ENCODE data around the gene ZNF225. TPM values are rescaled to one million over a fixed set of nuclear protein-coding genes. Genes with fewer than 3 reads are reported as not detected.
A peak's percentile ranks its signal among the peaks of the same experiment; 100 is the strongest.

The ZNF225 gene
- total and polyA plus RNA-seq, 9 of the 15 experiments (the other 6 are each of a cell fraction or from before 2014, with no cell fraction given), result 1.4 to 4.2 (median 2.2) TPM

DNA sequence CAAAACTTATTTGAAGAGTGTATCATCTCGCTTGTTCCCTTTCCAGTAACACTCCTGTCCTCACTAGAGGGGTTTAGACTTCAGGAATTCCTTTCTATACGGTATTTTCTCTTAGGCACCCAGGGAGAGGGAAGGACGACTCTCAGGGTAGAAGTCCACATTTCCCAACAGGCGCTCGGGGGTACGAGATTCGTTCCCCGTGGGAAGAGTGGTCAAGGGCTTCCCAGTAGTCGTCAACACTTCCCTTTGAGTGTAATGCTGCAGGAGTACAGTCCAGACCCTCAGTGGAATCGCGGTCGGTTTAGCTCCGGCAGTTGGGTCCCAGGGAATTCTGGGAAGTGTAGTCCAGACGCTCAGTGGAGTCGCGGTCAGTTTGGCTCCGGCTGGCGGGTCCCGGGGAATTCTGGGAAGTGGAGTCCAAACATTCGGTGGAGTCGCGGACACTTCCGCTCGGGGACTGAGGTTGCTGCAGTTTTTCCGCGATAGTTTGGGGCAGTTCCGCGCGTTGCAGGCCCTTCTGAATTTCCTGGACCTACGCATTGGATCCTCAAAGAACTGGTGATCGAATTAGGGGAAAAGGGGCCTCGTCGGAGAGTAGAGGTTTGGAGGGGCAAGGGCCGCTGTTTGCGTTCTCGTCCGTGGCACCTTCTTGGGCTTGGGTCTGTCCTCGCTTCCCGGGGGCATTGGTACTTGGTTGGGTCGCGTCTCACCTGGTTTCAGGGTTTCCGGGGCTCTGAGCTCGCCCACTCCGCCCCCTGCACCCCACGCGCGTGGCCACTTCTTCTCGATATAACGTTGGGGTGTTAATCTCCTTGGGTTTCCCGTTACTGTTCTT is 19.1 kb upstream of the ZNF225 start, which contains the start of gene ZNF224 (continued):
- peak; percentile 78 for TF ChIP-seq TFAP4 (CRISPR knock-in tag; IDR thresholded peaks at IDR 0.05; ENCODE audit: borderline replicate concordance)
- TF ChIP-seq, protein P1, sequence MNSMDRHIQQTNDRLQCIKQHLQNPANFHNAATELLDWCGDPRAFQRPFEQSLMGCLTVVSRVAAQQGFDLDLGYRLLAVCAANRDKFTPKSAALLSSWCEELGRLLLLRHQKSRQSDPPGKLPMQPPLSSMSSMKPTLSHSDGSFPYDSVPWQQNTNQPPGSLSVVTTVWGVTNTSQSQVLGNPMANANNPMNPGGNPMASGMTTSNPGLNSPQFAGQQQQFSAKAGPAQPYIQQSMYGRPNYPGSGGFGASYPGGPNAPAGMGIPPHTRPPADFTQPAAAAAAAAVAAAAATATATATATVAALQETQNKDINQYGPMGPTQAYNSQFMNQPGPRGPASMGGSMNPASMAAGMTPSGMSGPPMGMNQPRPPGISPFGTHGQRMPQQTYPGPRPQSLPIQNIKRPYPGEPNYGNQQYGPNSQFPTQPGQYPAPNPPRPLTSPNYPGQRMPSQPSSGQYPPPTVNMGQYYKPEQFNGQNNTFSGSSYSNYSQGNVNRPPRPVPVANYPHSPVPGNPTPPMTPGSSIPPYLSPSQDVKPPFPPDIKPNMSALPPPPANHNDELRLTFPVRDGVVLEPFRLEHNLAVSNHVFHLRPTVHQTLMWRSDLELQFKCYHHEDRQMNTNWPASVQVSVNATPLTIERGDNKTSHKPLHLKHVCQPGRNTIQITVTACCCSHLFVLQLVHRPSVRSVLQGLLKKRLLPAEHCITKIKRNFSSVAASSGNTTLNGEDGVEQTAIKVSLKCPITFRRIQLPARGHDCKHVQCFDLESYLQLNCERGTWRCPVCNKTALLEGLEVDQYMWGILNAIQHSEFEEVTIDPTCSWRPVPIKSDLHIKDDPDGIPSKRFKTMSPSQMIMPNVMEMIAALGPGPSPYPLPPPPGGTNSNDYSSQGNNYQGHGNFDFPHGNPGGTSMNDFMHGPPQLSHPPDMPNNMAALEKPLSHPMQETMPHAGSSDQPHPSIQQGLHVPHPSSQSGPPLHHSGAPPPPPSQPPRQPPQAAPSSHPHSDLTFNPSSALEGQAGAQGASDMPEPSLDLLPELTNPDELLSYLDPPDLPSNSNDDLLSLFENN (IDR thresholded peaks at IDR 0.05; ENCODE audit: low read depth in 2 of 2, low read length in 2 of 2), result peak in 1 of 2 experiments; percentile 66; a peak in 1 of 4 replicates
- TF ChIP-seq ESRRB (CRISPR knock-in tag; IDR thresholded peaks at IDR 0.05; ENCODE audit: borderline replicate concordance), result no peak
- no peak for TF ChIP-seq C11orf30 (IDR thresholded peaks at IDR 0.05; ENCODE audit: low read depth)
- TF ChIP-seq SMAD2 (IDR thresholded peaks at IDR 0.05; ENCODE audit: low read depth, low read length), result no peak
- no peak; a peak in 1 of 4 replicates for TF ChIP-seq MAZ (CRISPR knock-in tag; conservative IDR thresholded peaks at IDR 0.05 in 1 of 2, IDR thresholded peaks at IDR 0.05 in 1 of 2)
- TF ChIP-seq ZNF511 (CRISPR knock-in tag; IDR thresholded peaks at IDR 0.05), result no peak
- TF ChIP-seq CEBPB (tag; IDR thresholded peaks at IDR 0.05), result no peak
- no peak for TF ChIP-seq HDAC1 (IDR thresholded peaks at IDR 0.05)
- no peak for TF ChIP-seq RBM25 (IDR thresholded peaks at IDR 0.05; ENCODE audit: low read depth, low read length, severe bottlenecking)
- no peak for TF ChIP-seq CTCFL (IDR thresholded peaks at IDR 0.05; ENCODE audit: borderline replicate concordance, insufficient read depth, low read depth, low read length, poor library complexity, severe bottlenecking)
- TF ChIP-seq, protein P2, sequence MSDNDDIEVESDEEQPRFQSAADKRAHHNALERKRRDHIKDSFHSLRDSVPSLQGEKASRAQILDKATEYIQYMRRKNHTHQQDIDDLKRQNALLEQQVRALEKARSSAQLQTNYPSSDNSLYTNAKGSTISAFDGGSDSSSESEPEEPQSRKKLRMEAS (CRISPR knock-in tag; IDR thresholded peaks at IDR 0.05), result no peak
- no peak for TF ChIP-seq HOMEZ (CRISPR knock-in tag; IDR thresholded peaks at IDR 0.05)
- no peak for TF ChIP-seq CBX3 (IDR thresholded peaks at IDR 0.05; ENCODE audit: borderline replicate concordance in 1 of 2, low read length in 2 of 2)
- TF ChIP-seq JUN (IDR thresholded peaks at IDR 0.05; ENCODE audit: borderline replicate concordance, low read depth, low read length), result peak; percentile 25; the same call in 1 of the 2 replicates
- TF ChIP-seq JUN (CRISPR knock-in tag; IDR thresholded peaks at IDR 0.05; ENCODE audit: borderline replicate concordance), result no peak

Data from K562 (cell line).